SK-N-SH (cell line): ENCODE measurements around the gene PCDHGC5. TPM values are rescaled to one million over a fixed set of nuclear protein-coding genes. Genes with fewer than 3 reads are reported as not detected.

Experiments
- CTCF ChIA-PET: fragments of 300-600, 350-600 bp; formaldehyde crosslinking; extraction: SDS; loops from one replicate; lab custom pipeline; 2021; lab: Yijun Ruan, JAX
- POLR2A ChIA-PET: fragments of 350-600 bp; sonication (Branson Sonifier 250); formaldehyde crosslinking; extraction: SDS; loops from one replicate; lab custom pipeline; 2020; ENCODE audit warnings: antibody characterized with exemption, inconsistent platforms; lab: Yijun Ruan, JAX
- DNase-seq: peaks from one replicate; pipeline ENCODE4 v3.0.0; 2012
- H2AFZ ChIP-seq: fragments of 200-600 bp; sonication (generic); 2 replicates; pipeline ENCODE4 v1.8.1; 2016; ENCODE audit warnings: antibody characterized with exemption, mild to moderate bottlenecking, low read depth
- H3F3A ChIP-seq: fragments of 200-600 bp; sonication (generic); replicated peaks from 2 replicates; pipeline ENCODE3; 2016; ENCODE audit warnings: antibody characterized with exemption, mild to moderate bottlenecking; ENCODE audit not compliant: insufficient read depth
- H3K27ac ChIP-seq, 2 experiments: fragments of 200-500 bp in 1 of 2; fragments of 200-600 bp in 1 of 2; sonication (Bioruptor generic) in 1 of 2; sonication (generic), shearing (Covaris generic) in 1 of 2; 2 replicates each; pipeline versions ENCODE4 v1.5.1 to v1.6.1; 2014 to 2016; ENCODE audit warnings: low read depth in 2 of 2, inconsistent platforms in 1 of 2, low read length in 1 of 2, mild to moderate bottlenecking in 1 of 2, mixed read lengths in 1 of 2
- H3K27me3 ChIP-seq: fragments of 200-600 bp; sonication (generic), shearing (Covaris generic); 2 replicates; pipeline ENCODE4 v1.6.1; 2016; ENCODE audit warnings: mixed run types; ENCODE audit not compliant: insufficient read depth
- H3K36me3 ChIP-seq, 2 experiments: fragments of 200-500 bp in 1 of 2; fragments of 200-600 bp in 1 of 2; sonication (Bioruptor generic) in 1 of 2; sonication (generic) in 1 of 2; replicated peaks in 1 of 2; 2 replicates each; pipeline versions ENCODE3 to v1.5.1; 2014 to 2016; ENCODE audit warnings: low read length in 1 of 2, mild to moderate bottlenecking in 1 of 2; ENCODE audit not compliant: insufficient read depth in 2 of 2, control insufficient read depth in 1 of 2
- H3K4me1 ChIP-seq, 2 experiments: fragments of 200-500 bp in 1 of 2; fragments of 200-600 bp in 1 of 2; sonication (Bioruptor generic) in 1 of 2; sonication (generic), shearing (Covaris generic) in 1 of 2; 2 replicates each; pipeline versions ENCODE4 v1.5.1 to v1.6.1; 2014 to 2016; ENCODE audit warnings: low read depth in 1 of 2, low read length in 1 of 2, mixed run types in 1 of 2; ENCODE audit not compliant: insufficient read depth in 2 of 2, control insufficient read depth in 1 of 2
- H3K4me2 ChIP-seq: fragments of 200-600 bp; sonication (generic), shearing (Covaris generic); 2 replicates; pipeline ENCODE4 v1.6.1; 2017; ENCODE audit warnings: mixed run types
- H3K4me3 ChIP-seq, 2 experiments: fragments of 200-500 bp in 1 of 2; fragments of 200-600 bp in 1 of 2; sonication (Bioruptor generic) in 1 of 2; sonication (generic), shearing (Covaris generic) in 1 of 2; 2 replicates each; pipeline versions ENCODE4 v1.5.1 to v1.8.1; 2014 to 2016; ENCODE audit warnings: low read depth in 2 of 2, inconsistent platforms in 1 of 2, low read length in 1 of 2, mild to moderate bottlenecking in 1 of 2, mixed read lengths in 1 of 2, moderate library complexity in 1 of 2
- H3K79me2 ChIP-seq: fragments of 200-600 bp; sonication (generic); 2 replicates; pipeline ENCODE4 v1.8.1; 2017; ENCODE audit warnings: mild to moderate bottlenecking; ENCODE audit not compliant: insufficient read depth
- H3K9ac ChIP-seq: fragments of 200-600 bp; sonication (generic); 2 replicates; pipeline ENCODE4 v1.6.1; 2017; ENCODE audit warnings: mixed run types
- H3K9me2 ChIP-seq: fragments of 200-600 bp; sonication (generic); 2 replicates; pipeline ENCODE4 v1.6.1; 2017; ENCODE audit warnings: mixed run types
- H3K9me3 ChIP-seq: fragments of 200-600 bp; sonication (generic); 2 replicates; pipeline ENCODE4 v1.6.1; 2017; ENCODE audit warnings: mixed run types, mild to moderate bottlenecking, moderate library complexity
- H4K20me1 ChIP-seq: fragments of 200-600 bp; sonication (generic); 2 replicates; pipeline ENCODE4 v1.6.1; 2017; ENCODE audit warnings: mild to moderate bottlenecking, mixed run types; ENCODE audit not compliant: insufficient read depth
- CHD2 ChIP-seq: fragments of 150-350 bp; IDR thresholded peaks from 2 replicates; pipeline ENCODE4 v1.6.1; 2018; ENCODE audit warnings: low read length; ENCODE audit not compliant: partially characterized antibody
- EP300 ChIP-seq, 2 experiments: IDR thresholded peaks; 2 replicates each; pipeline versions ENCODE4 v1.4.0 to v1.6.1; 2012; ENCODE audit warnings: borderline replicate concordance in 1 of 2, low read depth in 1 of 2, low read length in 1 of 2
- EZH2phosphoT487 ChIP-seq: fragments of 200-600 bp; sonication (generic); IDR thresholded peaks from 2 replicates; pipeline ENCODE4 v1.6.1; 2017; ENCODE audit warnings: low read depth, mixed run types, mild to moderate bottlenecking, antibody characterized with exemption, moderate library complexity, borderline replicate concordance
- FOSL2 ChIP-seq: IDR thresholded peaks from 2 replicates; pipeline ENCODE4 v1.4.0; 2012; ENCODE audit warnings: low read depth, mild to moderate bottlenecking, moderate library complexity, borderline replicate concordance
- FOXJ3 ChIP-seq: sonication (generic); formaldehyde crosslinking; IDR thresholded peaks from 2 replicates; pipeline ENCODE4 v1.5.1; 2020; ENCODE audit warnings: mild to moderate bottlenecking, missing genetic modification reagents
- IRF3 ChIP-seq: fragments of 150-350 bp; IDR thresholded peaks from 2 replicates; pipeline ENCODE4 v1.6.1; 2016; ENCODE audit warnings: mild to moderate bottlenecking, low read depth, low read length
- JUND ChIP-seq: IDR thresholded peaks from 2 replicates; pipeline ENCODE4 v1.4.0; 2012
- MEF2A ChIP-seq: IDR thresholded peaks from 2 replicates; pipeline ENCODE4 v1.4.0; 2012; ENCODE audit warnings: low read depth, borderline replicate concordance
- POLR2AphosphoS5 ChIP-seq: IDR thresholded peaks from 2 replicates; pipeline ENCODE4 v1.6.1; 2012; ENCODE audit warnings: low read depth, low read length
- RAD21 ChIP-seq: IDR thresholded peaks from 2 replicates; pipeline ENCODE4 v1.6.1; 2012; ENCODE audit warnings: mild to moderate bottlenecking, low read length
- RFX5 ChIP-seq: IDR thresholded peaks from 2 replicates; pipeline ENCODE4 v1.6.1; 2012; ENCODE audit warnings: mild to moderate bottlenecking, improper control_type of control experiment, low read length
- RXRA ChIP-seq: IDR thresholded peaks from 2 replicates; pipeline ENCODE4 v1.4.0; 2012; ENCODE audit warnings: low read depth, mild to moderate bottlenecking, borderline replicate concordance
- SMC3 ChIP-seq: IDR thresholded peaks from 2 replicates; pipeline ENCODE4 v1.6.1; 2012; ENCODE audit warnings: low read depth, low read length, improper control_type of control experiment
- TEAD4 ChIP-seq: IDR thresholded peaks from 2 replicates; pipeline ENCODE4 v1.4.0; 2012; ENCODE audit warnings: mild to moderate bottlenecking, borderline replicate concordance; ENCODE audit not compliant: insufficient read depth
- WGBS: methylation state at CpG from one replicate; pipeline ENCODE4 v1.1.6; 2017; ENCODE audit warnings: low lambda C conversion rate; 5-methylcytosine and 5-hydroxymethylcytosine counted together
- polyA plus RNA-seq, 3 experiments: library from polyadenylated mRNA; depleted of rRNA; stranded (reverse); fragments of >200 nt; gene quantifications; 2 replicates each; pipeline ENCODE4 v1.2.3, GENCODE V29; 2012
- TF ChIP-seq, protein P1 (sequence below): IDR thresholded peaks from 2 replicates; pipeline ENCODE4 v1.4.0; 2012; ENCODE audit warnings: low read depth, borderline replicate concordance
- TF ChIP-seq, protein P2 (sequence below): IDR thresholded peaks from 2 replicates; pipeline ENCODE4 v1.6.1; 2012; ENCODE audit warnings: mild to moderate bottlenecking, low read depth, low read length, moderate library complexity
- TF ChIP-seq, protein P3 (sequence below): IDR thresholded peaks from 2 replicates; pipeline ENCODE4 v1.4.0; 2012; ENCODE audit warnings: low read depth, borderline replicate concordance

Gene PCDHGC5
- polyA plus RNA-seq, 1 of the 3 experiments (the other 2 are of a cell fraction): 2.0 TPM

DNA sequence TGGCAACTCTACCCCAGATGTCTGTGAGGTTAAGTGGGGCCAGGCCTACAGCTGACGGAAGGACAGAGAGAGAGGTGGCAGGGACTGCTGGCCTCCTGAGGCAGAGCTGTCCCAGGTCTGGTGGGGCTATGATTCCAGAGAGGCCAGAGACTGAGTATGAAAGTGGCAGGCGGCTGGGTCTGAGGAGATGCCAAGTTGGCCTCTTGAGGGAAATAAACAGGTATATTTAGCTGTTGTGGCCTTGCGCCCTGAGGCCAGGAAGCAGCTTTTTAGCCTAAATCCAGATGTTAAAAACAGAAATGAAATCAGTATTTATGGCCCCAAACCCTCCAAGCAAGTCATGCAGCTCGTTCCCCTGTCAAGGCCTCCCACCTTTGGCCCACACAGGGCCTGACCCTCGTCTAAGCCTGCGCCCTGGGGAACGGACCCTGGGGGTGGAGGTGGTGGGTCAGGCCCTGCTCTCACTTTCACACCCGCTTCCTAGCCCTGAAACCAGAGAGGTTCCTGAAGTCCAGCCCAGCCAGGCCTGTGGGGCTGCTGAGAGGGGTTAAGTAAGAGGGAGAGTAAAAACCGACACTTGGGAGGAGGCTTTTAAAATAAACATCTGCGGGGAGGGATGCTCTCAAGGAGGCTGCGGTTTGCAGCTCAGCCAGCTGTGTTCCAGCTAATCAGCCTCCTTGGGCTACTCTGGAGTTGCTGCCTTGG, 18.7 kb downstream of the PCDHGC5 start:
- Histone ChIP-seq H3F3A (peaks cover 45% of the 10 kb centered on the region), H3K4me2 (peak overlapping the region; percentile 82)
- TF ChIP-seq RAD21: 0 out of 2 replicates have a peak, but pooled peaks have one; percentile 8
- 0 out of 4 replicates have a peak, but pooled peaks of 1 of the 2 experiments have one; percentile 4 for TF ChIP-seq EP300 (IDR thresholded peaks at IDR 0.05; ENCODE audit: borderline replicate concordance in 1 of 2, low read depth in 1 of 2, low read length in 1 of 2)
- TF ChIP-seq EZH2phosphoT487: no peak
- TF ChIP-seq, all 33 proteins: peak for 2
- Histone ChIP-seq H3K27me3 (no peaks in the 10 kb centered on the region), H2AFZ (no peak overlapping the region), H3K36me3 (peaks cover 28 to 58% of the 10 kb centered on the region in 2 experiments), H3K79me2 (peaks cover 25% of the 10 kb centered on the region), H3K4me3 (0 out of 4 replicates have a peak overlapping the region, but pooled peaks of 1 of the 2 experiments have one; percentile 57), H4K20me1 (no peaks in the 10 kb centered on the region), H3K4me1 (peaks cover 40 to 41% of the 10 kb centered on the region in 2 experiments), H3K9me3 (no peaks in the 10 kb centered on the region), H3K9ac (peak overlapping the region; percentile 84), H3K27ac (peak overlapping the region; percentile 98 to 99), H3K9me2 (no peaks in the 10 kb centered on the region)
- 54% methylated on average over 7 of the region's 11 CpGs for WGBS
- ChIA-PET POLR2A (interaction anchor here (1.3 to 2.5 kb wide), 4 partner anchors 11 to 31 kb away, joined by 4 to 13 read pairs (median 6); partner anchors contain the start of gene PCDHGC3), CTCF (interaction anchor here (1.0 to 8.5 kb wide), 11 partner anchors 11 to 124 kb away, joined by 3 to 75 read pairs (median 7); partner anchors contain the start of genes PCDHGA7, PCDHGB7, PCDHGC3 and PCDHGC4)
- DNase-seq: peak; percentile 66

GRCh38 chr5:141508440-141508797, 19.5 kb downstream of the PCDHGC5 start:
- WGBS: 14% methylated on average over 9 of the region's 9 CpGs
- Histone ChIP-seq H2AFZ (peak overlapping the region; percentile 10; the same call in 1 of the 2 replicates), H3K36me3 (peaks cover 28 to 58% of the 10 kb centered on the region in 2 experiments), H3K9ac (peak overlapping the region; percentile 84), H3K4me3 (peak overlapping the region; percentile 19 to 57), H3K4me1 (peaks cover 49 to 50% of the 10 kb centered on the region in 2 experiments), H4K20me1 (no peaks in the 10 kb centered on the region), H3K4me2 (peak overlapping the region; percentile 82), H3K27ac (peak overlapping the region; percentile 98 to 99), H3K27me3 (no peaks in the 10 kb centered on the region), H3K9me2 (no peaks in the 10 kb centered on the region), H3K9me3 (no peaks in the 10 kb centered on the region), H3K79me2 (peaks cover 19% of the 10 kb centered on the region), H3F3A (peaks cover 54% of the 10 kb centered on the region)
- POLR2A ChIA-PET: interaction anchor here (0.5 to 2.5 kb wide), 4 partner anchors 10 to 703 kb away, joined by 3 to 13 read pairs (median 4); no protein-coding TSS in a partner anchor
- TF ChIP-seq RFX5 (no peak), TEAD4 (no peak), CHD2 (no peak), IRF3 (no peak), SMC3 (no peak), FOXJ3 (CRISPR knock-in tag) (no peak), RXRA (no peak), MEF2A (no peak), RAD21 (no peak), POLR2AphosphoS5 (no peak), JUND (no peak), FOSL2 (no peak)
- TF ChIP-seq, protein P1, sequence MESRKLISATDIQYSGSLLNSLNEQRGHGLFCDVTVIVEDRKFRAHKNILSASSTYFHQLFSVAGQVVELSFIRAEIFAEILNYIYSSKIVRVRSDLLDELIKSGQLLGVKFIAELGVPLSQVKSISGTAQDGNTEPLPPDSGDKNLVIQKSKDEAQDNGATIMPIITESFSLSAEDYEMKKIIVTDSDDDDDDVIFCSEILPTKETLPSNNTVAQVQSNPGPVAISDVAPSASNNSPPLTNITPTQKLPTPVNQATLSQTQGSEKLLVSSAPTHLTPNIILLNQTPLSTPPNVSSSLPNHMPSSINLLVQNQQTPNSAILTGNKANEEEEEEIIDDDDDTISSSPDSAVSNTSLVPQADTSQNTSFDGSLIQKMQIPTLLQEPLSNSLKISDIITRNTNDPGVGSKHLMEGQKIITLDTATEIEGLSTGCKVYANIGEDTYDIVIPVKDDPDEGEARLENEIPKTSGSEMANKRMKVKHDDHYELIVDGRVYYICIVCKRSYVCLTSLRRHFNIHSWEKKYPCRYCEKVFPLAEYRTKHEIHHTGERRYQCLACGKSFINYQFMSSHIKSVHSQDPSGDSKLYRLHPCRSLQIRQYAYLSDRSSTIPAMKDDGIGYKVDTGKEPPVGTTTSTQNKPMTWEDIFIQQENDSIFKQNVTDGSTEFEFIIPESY: no peak
- TF ChIP-seq, protein P2, sequence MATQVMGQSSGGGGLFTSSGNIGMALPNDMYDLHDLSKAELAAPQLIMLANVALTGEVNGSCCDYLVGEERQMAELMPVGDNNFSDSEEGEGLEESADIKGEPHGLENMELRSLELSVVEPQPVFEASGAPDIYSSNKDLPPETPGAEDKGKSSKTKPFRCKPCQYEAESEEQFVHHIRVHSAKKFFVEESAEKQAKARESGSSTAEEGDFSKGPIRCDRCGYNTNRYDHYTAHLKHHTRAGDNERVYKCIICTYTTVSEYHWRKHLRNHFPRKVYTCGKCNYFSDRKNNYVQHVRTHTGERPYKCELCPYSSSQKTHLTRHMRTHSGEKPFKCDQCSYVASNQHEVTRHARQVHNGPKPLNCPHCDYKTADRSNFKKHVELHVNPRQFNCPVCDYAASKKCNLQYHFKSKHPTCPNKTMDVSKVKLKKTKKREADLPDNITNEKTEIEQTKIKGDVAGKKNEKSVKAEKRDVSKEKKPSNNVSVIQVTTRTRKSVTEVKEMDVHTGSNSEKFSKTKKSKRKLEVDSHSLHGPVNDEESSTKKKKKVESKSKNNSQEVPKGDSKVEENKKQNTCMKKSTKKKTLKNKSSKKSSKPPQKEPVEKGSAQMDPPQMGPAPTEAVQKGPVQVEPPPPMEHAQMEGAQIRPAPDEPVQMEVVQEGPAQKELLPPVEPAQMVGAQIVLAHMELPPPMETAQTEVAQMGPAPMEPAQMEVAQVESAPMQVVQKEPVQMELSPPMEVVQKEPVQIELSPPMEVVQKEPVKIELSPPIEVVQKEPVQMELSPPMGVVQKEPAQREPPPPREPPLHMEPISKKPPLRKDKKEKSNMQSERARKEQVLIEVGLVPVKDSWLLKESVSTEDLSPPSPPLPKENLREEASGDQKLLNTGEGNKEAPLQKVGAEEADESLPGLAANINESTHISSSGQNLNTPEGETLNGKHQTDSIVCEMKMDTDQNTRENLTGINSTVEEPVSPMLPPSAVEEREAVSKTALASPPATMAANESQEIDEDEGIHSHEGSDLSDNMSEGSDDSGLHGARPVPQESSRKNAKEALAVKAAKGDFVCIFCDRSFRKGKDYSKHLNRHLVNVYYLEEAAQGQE: no peak
- TF ChIP-seq, protein P3, sequence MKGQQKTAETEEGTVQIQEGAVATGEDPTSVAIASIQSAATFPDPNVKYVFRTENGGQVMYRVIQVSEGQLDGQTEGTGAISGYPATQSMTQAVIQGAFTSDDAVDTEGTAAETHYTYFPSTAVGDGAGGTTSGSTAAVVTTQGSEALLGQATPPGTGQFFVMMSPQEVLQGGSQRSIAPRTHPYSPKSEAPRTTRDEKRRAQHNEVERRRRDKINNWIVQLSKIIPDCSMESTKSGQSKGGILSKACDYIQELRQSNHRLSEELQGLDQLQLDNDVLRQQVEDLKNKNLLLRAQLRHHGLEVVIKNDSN: no peak
- DNase-seq: no peak
- CTCF ChIA-PET: interaction anchor here (1.2 to 8.5 kb wide), 10 partner anchors 10 to 125 kb away, joined by 3 to 75 read pairs (median 8); partner anchors contain the start of genes PCDHGA7, PCDHGB7, PCDHGC3 and PCDHGC4
